ENCODE measurements around the gene NPM1.
A peak's percentile ranks its signal among the peaks of the same experiment; 100 is the strongest.
"Not testable (repeated sequence)": the region's sequence is repeated elsewhere in the genome, so short reads cannot be mapped to it uniquely, and the experiment has no call there.

NPM1 gene

DNA sequence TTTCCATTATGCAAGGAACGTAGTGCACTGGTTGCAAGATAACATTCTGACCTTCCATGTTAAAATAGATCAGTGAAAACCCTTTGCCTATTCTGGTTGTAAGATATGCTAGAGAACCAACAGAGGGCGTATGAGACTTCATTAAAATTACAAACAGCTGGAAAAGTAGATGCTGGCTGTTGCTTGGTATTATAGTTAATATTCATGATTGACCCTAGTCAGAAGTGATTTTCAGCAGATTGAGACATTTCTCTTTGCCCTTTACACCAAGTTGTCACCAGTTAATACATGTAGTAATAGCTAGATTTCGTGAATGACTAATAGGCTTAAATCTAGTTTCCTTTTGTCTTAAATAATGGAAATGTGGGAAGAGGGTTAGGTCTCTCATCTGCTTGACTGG lies 18.0 kb downstream of the NPM1 start:
- DNase-seq (ENCODE audit: low read depth), result no peak
- TF ChIP-seq, protein P1, sequence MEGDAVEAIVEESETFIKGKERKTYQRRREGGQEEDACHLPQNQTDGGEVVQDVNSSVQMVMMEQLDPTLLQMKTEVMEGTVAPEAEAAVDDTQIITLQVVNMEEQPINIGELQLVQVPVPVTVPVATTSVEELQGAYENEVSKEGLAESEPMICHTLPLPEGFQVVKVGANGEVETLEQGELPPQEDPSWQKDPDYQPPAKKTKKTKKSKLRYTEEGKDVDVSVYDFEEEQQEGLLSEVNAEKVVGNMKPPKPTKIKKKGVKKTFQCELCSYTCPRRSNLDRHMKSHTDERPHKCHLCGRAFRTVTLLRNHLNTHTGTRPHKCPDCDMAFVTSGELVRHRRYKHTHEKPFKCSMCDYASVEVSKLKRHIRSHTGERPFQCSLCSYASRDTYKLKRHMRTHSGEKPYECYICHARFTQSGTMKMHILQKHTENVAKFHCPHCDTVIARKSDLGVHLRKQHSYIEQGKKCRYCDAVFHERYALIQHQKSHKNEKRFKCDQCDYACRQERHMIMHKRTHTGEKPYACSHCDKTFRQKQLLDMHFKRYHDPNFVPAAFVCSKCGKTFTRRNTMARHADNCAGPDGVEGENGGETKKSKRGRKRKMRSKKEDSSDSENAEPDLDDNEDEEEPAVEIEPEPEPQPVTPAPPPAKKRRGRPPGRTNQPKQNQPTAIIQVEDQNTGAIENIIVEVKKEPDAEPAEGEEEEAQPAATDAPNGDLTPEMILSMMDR (IDR thresholded peaks at IDR 0.05; ENCODE audit: control insufficient read depth, extremely low read depth, insufficient read depth), result peak; percentile 42
- no peak overlapping the region for H3K4me3 ChIP-seq (ENCODE audit: low read depth, low read length)

- TF ChIP-seq, protein P1 (IDR thresholded peaks at IDR 0.05; ENCODE audit: control insufficient read depth, extremely low read depth, insufficient read depth), result no peak
- no peak overlapping the region for H3K4me3 ChIP-seq (ENCODE audit: low read depth, low read length)
- no peak for DNase-seq (ENCODE audit: low read depth)
Observed at GRCh38 chr5:171407234-171407633, 19.6 kb downstream of the NPM1 start.

GRCh38 chr5:171409164-171410136 lies 21.8 kb downstream of the NPM1 start:
- DNase-seq (ENCODE audit: low read depth), result peak; percentile 38
- TF ChIP-seq, protein P1 (IDR thresholded peaks at IDR 0.05; ENCODE audit: control insufficient read depth, extremely low read depth, insufficient read depth), result no peak
- no peak overlapping the region for H3K4me3 ChIP-seq (ENCODE audit: low read depth, low read length)

DNA sequence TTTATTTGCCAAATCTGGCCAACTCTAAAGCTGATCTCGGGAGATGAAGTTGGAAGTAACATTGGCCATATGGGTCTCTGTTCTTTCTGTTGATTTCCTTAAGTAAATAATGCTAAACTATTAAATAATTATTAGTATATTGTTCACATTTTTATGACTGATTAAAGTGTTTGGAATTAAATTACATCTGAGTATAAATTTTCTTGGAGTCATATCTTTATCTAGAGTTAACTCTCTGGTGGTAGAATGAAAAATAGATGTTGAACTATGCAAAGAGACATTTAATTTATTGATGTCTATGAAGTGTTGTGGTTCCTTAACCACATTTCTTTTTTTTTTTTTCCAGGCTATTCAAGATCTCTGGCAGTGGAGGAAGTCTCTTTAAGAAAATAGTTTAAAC lies 22.5 kb downstream of the NPM1 start:
- no peak overlapping the region for H3K4me3 ChIP-seq (ENCODE audit: low read depth, low read length)
- no peak for DNase-seq (ENCODE audit: low read depth)
- TF ChIP-seq, protein P1 (IDR thresholded peaks at IDR 0.05; ENCODE audit: control insufficient read depth, extremely low read depth, insufficient read depth), result no peak

DNA sequence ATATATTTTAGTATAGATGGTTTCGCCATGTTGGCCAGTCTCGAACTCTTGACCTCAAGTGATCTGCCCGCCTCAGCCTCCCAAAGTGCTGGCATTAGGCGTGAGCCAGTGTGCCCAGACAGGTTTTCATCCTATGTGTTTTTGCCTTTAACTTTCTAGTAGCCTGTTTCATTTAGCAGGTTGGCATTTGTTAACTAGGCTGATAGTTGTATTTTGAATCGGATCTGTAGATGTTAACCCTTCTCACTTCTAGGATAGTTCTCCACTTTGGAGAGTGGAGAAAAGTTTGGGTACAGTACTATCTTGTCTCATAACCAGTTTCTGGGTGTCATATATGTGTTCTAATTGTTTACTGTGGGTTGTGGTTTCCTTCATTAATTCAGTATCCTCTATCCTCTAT lies 24.5 kb downstream of the NPM1 start:
- no peak for DNase-seq (ENCODE audit: low read depth)
- TF ChIP-seq, protein P1 (IDR thresholded peaks at IDR 0.05; ENCODE audit: control insufficient read depth, extremely low read depth, insufficient read depth), result no peak
- no peak overlapping the region for H3K4me3 ChIP-seq (ENCODE audit: low read depth, low read length)

GRCh38 chr5:171413153-171413910 lies 25.7 kb downstream of the NPM1 start:
- TF ChIP-seq, protein P1 (IDR thresholded peaks at IDR 0.05; ENCODE audit: control insufficient read depth, extremely low read depth, insufficient read depth), result no peak
- no peak overlapping the region for H3K4me3 ChIP-seq (ENCODE audit: low read depth, low read length)
- no peak for DNase-seq (ENCODE audit: low read depth)

DNA sequence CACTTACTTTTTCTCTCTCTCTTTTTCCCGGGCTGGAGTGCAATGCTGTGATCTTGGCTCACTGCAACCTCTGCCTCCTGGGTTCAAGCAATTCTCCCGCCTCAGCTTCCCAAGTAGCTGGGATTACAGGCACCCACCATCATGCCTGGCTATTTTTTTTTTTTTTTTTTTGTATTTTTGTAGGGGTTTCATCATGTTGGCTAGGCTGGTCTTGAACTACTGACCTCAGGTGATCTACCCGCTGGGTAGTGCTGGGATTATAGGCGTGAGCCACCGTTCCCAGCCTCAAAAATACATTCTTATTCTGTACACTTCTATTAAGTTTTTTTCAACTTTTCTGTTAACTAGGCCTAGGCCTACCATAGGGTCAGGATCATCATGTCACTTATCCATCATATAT lies 26.3 kb downstream of the NPM1 start:
- not testable (repeated sequence) for DNase-seq (ENCODE audit: low read depth); H3K4me3 ChIP-seq (ENCODE audit: low read depth, low read length)
